Loucy (cell line): ENCODE results near the gene UQCR10.

Experiments used
- H2AFZ ChIP-seq: fragments of 200-600 bp; sonication (generic); 2 replicates; pipeline ENCODE4 v1.6.0; 2016; ENCODE audit warnings: antibody characterized with exemption, mild to moderate bottlenecking, low read length, moderate library complexity
- H3F3A ChIP-seq: fragments of 200-600 bp; 2 replicates; pipeline ENCODE4 v1.6.0; 2016; ENCODE audit warnings: antibody characterized with exemption, low read depth, mild to moderate bottlenecking
- H3K27me3 ChIP-seq: fragments of 200-600 bp; sonication (generic); 2 replicates; pipeline ENCODE4 v1.6.1; 2014; ENCODE audit warnings: low read length, mild to moderate bottlenecking; ENCODE audit not compliant: insufficient read depth, poor library complexity, severe bottlenecking
- H3K36me3 ChIP-seq: fragments of 200-600 bp; sonication (generic); 2 replicates; pipeline ENCODE4 v1.6.1; 2016; ENCODE audit warnings: low read length; ENCODE audit not compliant: insufficient read depth
- H3K4me1 ChIP-seq: fragments of 200-600 bp; sonication (generic); 2 replicates; pipeline ENCODE4 v1.5.1; 2014; ENCODE audit warnings: low read length, mild to moderate bottlenecking; ENCODE audit not compliant: insufficient read depth, poor library complexity, severe bottlenecking
- H3K4me2 ChIP-seq: fragments of 200-600 bp; sonication (generic); 2 replicates; pipeline ENCODE4 v1.6.0; 2014; ENCODE audit warnings: antibody characterized with exemption, low read length, low read depth, mild to moderate bottlenecking; ENCODE audit not compliant: poor library complexity, severe bottlenecking
- H3K4me3 ChIP-seq: fragments of 200-600 bp; sonication (generic); 2 replicates; pipeline ENCODE4 v1.5.1; 2014; ENCODE audit warnings: low read length, mild to moderate bottlenecking, mixed read lengths; ENCODE audit not compliant: poor library complexity, severe bottlenecking
- H3K79me2 ChIP-seq: fragments of 200-600 bp; sonication (generic); 2 replicates; pipeline ENCODE4 v1.6.1; 2014; ENCODE audit warnings: low read length; ENCODE audit not compliant: insufficient read depth
- H3K9ac ChIP-seq: fragments of 200-600 bp; sonication (generic); 2 replicates; pipeline ENCODE4 v1.6.0; 2014; ENCODE audit warnings: mild to moderate bottlenecking, low read depth, low read length, moderate library complexity; ENCODE audit not compliant: poor library complexity, severe bottlenecking
- H3K9me2 ChIP-seq: fragments of 200-600 bp; sonication (generic); replicated peaks from 2 replicates; pipeline ENCODE4 v1.6.1; 2016; ENCODE audit warnings: low read depth, low read length, mixed read lengths
- H3K9me3 ChIP-seq: fragments of 200-600 bp; sonication (generic); 2 replicates; pipeline ENCODE4 v1.6.1; 2014; ENCODE audit warnings: mild to moderate bottlenecking, antibody characterized with exemption, low read length, low read depth; ENCODE audit not compliant: insufficient read depth
- H4K20me1 ChIP-seq: fragments of 200-600 bp; sonication (generic); 2 replicates; pipeline ENCODE4 v1.6.0; 2014; ENCODE audit warnings: antibody characterized with exemption, low read length, mild to moderate bottlenecking; ENCODE audit not compliant: insufficient read depth, poor library complexity, severe bottlenecking
- EZH2phosphoT487 ChIP-seq: fragments of 200-600 bp; IDR thresholded peaks from 2 replicates; pipeline ENCODE4 v1.6.1; 2018; ENCODE audit warnings: antibody characterized with exemption, mild to moderate bottlenecking, moderate library complexity, borderline replicate concordance
- TF ChIP-seq, protein P1 (sequence below): fragments of 200-600 bp; sonication (generic); conservative IDR thresholded peaks from 2 replicates; pipeline ENCODE4 v1.5.1; 2014; ENCODE audit warnings: mild to moderate bottlenecking, antibody characterized with exemption, low read length

Gene UQCR10

DNA sequence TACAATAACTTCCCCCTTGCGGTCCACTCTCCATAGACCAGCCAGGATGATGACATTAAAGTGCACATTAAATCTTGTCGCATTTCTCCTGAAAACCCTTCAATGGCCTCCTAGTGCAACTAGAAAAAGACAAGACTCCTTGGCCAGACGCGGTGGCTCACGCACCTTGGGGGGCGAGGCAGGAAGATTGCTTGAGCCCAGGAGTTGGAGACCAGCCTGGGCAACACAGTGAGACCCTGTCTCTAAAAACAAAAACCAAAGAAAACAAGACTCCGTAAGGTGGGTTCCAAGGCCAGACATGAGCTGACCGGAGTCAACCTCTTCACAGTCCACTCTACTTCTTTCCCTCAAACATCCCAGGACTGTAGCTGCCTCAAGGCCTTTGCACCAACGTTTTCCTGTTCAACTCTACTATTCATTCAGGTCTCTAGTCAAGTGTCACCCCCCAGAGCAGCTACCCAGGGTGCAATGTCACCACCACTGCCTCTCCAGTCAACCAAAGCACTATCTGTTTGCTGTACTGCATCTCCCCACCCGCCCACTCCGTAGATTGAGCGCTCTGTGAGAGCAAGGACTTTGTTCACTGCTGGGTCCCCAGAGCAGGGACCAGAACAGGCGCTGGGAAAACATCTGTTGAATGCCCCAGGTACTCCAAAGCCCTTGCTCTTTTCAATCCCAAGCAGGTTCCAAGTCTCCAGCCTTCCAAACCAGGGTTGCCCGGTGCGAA is 1.1 kb upstream of the UQCR10 start:
- H4K20me1 ChIP-seq, result peaks cover 3% of the 10 kb centered on the region
- H3K4me3 ChIP-seq, result peak overlapping the region; percentile 94
- H3K27me3 ChIP-seq, result no peaks in the 10 kb centered on the region
- TF ChIP-seq, protein P1, sequence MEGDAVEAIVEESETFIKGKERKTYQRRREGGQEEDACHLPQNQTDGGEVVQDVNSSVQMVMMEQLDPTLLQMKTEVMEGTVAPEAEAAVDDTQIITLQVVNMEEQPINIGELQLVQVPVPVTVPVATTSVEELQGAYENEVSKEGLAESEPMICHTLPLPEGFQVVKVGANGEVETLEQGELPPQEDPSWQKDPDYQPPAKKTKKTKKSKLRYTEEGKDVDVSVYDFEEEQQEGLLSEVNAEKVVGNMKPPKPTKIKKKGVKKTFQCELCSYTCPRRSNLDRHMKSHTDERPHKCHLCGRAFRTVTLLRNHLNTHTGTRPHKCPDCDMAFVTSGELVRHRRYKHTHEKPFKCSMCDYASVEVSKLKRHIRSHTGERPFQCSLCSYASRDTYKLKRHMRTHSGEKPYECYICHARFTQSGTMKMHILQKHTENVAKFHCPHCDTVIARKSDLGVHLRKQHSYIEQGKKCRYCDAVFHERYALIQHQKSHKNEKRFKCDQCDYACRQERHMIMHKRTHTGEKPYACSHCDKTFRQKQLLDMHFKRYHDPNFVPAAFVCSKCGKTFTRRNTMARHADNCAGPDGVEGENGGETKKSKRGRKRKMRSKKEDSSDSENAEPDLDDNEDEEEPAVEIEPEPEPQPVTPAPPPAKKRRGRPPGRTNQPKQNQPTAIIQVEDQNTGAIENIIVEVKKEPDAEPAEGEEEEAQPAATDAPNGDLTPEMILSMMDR, result no peak
- TF ChIP-seq EZH2phosphoT487, result no peak
- H2AFZ ChIP-seq, result peak overlapping the region; percentile 83
- H3K4me2 ChIP-seq, result peak overlapping the region; percentile 89
- H3K9me3 ChIP-seq, result no peaks in the 10 kb centered on the region
- H3K9ac ChIP-seq, result peak overlapping the region; percentile 87
- peaks cover 31% of the 10 kb centered on the region for H3K4me1 ChIP-seq
- H3F3A ChIP-seq, result no peaks in the 10 kb centered on the region
- peaks cover 9% of the 10 kb centered on the region; the same call in 1 of the 2 replicates for H3K36me3 ChIP-seq
- H3K9me2 ChIP-seq, result no peaks in the 10 kb centered on the region
- H3K79me2 ChIP-seq, result peaks cover 40% of the 10 kb centered on the region

DNA sequence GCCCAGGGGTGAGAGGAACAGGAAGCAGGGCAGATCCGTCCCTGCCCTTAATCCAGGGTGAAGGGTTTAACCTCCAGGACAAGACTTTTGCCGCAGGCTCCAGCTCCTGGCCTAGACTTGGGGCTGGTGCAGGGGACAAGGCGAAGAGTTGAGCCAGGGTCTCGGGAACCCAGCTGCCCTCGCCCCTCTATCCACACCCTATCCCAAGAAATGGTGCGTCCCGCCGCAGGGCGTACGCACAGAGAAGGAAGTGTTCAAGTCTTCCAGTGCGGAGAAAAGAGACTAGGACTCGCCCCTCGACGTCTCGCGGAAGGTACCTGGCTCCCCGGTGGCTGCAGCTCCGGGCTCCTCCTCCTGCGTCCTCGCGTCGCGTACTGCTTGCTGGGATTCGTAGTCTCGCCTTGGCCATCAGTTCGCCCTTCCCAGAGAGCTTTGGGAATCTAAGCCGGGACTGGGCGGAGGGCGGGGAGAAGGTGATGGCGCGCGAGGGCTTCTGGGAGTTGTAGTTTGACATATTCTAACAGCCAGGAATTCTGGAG is 468 bp upstream of the UQCR10 start, which contains the start of gene ZMAT5:
Gene ZMAT5 (minus strand): TSS at position 376 of the 539 bp plus-strand sequence. CDS start 18,463 bp downstream, outside the sequence.
- no peaks in the 10 kb centered on the region for H3K9me3 ChIP-seq
- peak within 1 kb of the TSS; percentile 97 for H3K4me2 ChIP-seq
- no peaks in the 10 kb centered on the region for H3K27me3 ChIP-seq
- peaks cover 3% of the 10 kb centered on the region for H4K20me1 ChIP-seq
- TF ChIP-seq, protein P1, result no peak
- TF ChIP-seq EZH2phosphoT487, result no peak
- no peaks in the 10 kb centered on the region for H3K9me2 ChIP-seq
- H3K4me1 ChIP-seq, result peaks cover 31% of the 10 kb centered on the region
- peak within 1 kb of the TSS; percentile 94 for H2AFZ ChIP-seq
- no peaks in the 10 kb centered on the region for H3F3A ChIP-seq
- peaks cover 9% of the 10 kb centered on the region; the same call in 1 of the 2 replicates for H3K36me3 ChIP-seq
- peak within 1 kb of the TSS; percentile 94 for H3K9ac ChIP-seq
- peaks cover 40% of the 10 kb centered on the region for H3K79me2 ChIP-seq
- peak within 1 kb of the TSS; percentile 94 for H3K4me3 ChIP-seq

DNA sequence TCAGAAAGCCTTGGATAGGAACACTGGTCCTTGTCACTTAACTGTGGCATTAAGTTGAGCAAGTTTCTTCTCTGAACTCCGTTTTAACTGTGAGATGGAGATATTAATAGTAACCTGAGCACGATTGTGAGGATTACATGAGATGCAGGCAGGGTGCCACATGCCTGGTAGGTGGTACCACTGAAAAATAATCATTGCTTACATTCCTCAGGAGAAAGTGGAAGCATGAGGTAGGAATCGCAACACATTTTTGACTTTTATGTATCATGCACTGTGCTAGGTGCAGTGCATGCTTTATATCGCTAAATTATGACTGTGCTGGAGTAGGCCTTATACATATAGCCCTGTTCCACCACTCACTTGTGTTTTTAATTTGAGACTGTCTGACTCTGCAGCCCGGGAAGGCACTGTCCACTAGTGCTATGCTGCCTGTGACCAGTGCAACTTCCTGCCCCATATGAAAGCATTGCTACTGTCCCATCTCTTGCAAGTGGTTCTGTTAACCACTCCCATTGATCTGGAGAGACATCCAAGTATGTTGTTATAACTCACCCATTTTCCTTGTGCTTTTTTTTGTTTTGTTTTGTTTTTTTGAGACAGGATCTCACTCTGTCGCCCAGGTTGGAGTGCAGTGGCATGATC is 1.0 kb downstream of the UQCR10 start:
- peak overlapping the region; percentile 97 for H3K4me2 ChIP-seq
- peaks cover 9% of the 10 kb centered on the region; the same call in 1 of the 2 replicates for H3K36me3 ChIP-seq
- H4K20me1 ChIP-seq, result peaks cover 3% of the 10 kb centered on the region
- H3K79me2 ChIP-seq, result peaks cover 40% of the 10 kb centered on the region
- no peaks in the 10 kb centered on the region for H3K27me3 ChIP-seq
- peaks cover 31% of the 10 kb centered on the region for H3K4me1 ChIP-seq
- H3K9me3 ChIP-seq, result no peaks in the 10 kb centered on the region
- no peak for TF ChIP-seq EZH2phosphoT487
- TF ChIP-seq, protein P1, result no peak
- H3K4me3 ChIP-seq, result peak overlapping the region; percentile 94
- no peak overlapping the region for H2AFZ ChIP-seq
- no peaks in the 10 kb centered on the region for H3K9me2 ChIP-seq
- H3F3A ChIP-seq, result no peaks in the 10 kb centered on the region
- peak overlapping the region; percentile 94 for H3K9ac ChIP-seq
